HG02588 (cell line): ENCODE data around the gene FGD2.
"Not testable (repeated sequence)": the region's sequence is repeated elsewhere in the genome, so short reads cannot be mapped to it uniquely, and the experiment has no call there.

ENCODE experiments used
- ATAC-seq: cut with Tn5 transposase; IDR thresholded peaks from one replicate; pipeline ENCODE4 v1.9.1; 2021; ENCODE audit warnings: mild to moderate bottlenecking, moderate library complexity; ENCODE audit not compliant: unreplicated experiment

Gene FGD2

GRCh38 chr6:37057128-37057471, 51.6 kb downstream of the FGD2 start:
- no peak for ATAC-seq

GRCh38 chr6:37057678-37058077, 52.2 kb downstream of the FGD2 start:
- ATAC-seq, result no peak

- no peak for ATAC-seq
Measured at GRCh38 chr6:37058084-37058586, 52.7 kb downstream of the FGD2 start.

- ATAC-seq, result not testable (repeated sequence)
Measured at GRCh38 chr6:37058984-37059343, 53.5 kb downstream of the FGD2 start.

- ATAC-seq, result no peak
Measured at GRCh38 chr6:37059344-37060194, 54.1 kb downstream of the FGD2 start.

- no peak for ATAC-seq
Measured at GRCh38 chr6:37060195-37060559, 54.7 kb downstream of the FGD2 start.

GRCh38 chr6:37061157-37061804, 55.8 kb downstream of the FGD2 start:
- ATAC-seq, result no peak

- ATAC-seq, result no peak
Measured at GRCh38 chr6:37062424-37062823, 57.0 kb downstream of the FGD2 start.

- ATAC-seq, result no peak
Measured at GRCh38 chr6:37068356-37069270, 63.2 kb downstream of the FGD2 start.

GRCh38 chr6:37069639-37070038, 64.2 kb downstream of the FGD2 start:
- ATAC-seq, result no peak

GRCh38 chr6:37072526-37072925, 67.1 kb downstream of the FGD2 start:
- no peak for ATAC-seq

GRCh38 chr6:37074053-37074827, 68.8 kb downstream of the FGD2 start:
- no peak for ATAC-seq

GRCh38 chr6:37077191-37077904, 71.9 kb downstream of the FGD2 start:
- ATAC-seq, result no peak

- no peak for ATAC-seq
Measured at GRCh38 chr6:37077905-37078296, 72.4 kb downstream of the FGD2 start.
